ENCODE data around the gene HERC2.

GRCh38 chr15:28153492-28154119 lies 168.4 kb downstream of the HERC2 start:
- TF ChIP-seq CTCF (IDR thresholded peaks at IDR 0.05) (no peak), POLR2A (IDR thresholded peaks at IDR 0.05) (no peak)
